GM06990 (cell line): ENCODE results near the gene PHOSPHO1.

Source experiments
- DNase-seq: peaks from one replicate; pipeline ENCODE4 v3.0.0-alpha.2; 2011; ENCODE audit not compliant: insufficient read length; ENCODE audit errors: extremely low read depth
- H3K27me3 ChIP-seq: replicated peaks from 2 replicates; pipeline ENCODE4 v1.6.0; 2011; ENCODE audit warnings: low read length; ENCODE audit not compliant: control insufficient read depth, insufficient read depth
- H3K36me3 ChIP-seq: 2 replicates; pipeline ENCODE4 v1.5.1; 2011; ENCODE audit warnings: low read length; ENCODE audit not compliant: control insufficient read depth, insufficient read depth
- H3K4me3 ChIP-seq: replicated peaks from 2 replicates; pipeline ENCODE4 v1.5.1; 2011; ENCODE audit warnings: low read depth, mild to moderate bottlenecking, control low read depth, low read length
- TF ChIP-seq, protein P1 (sequence below): IDR thresholded peaks from 2 replicates; pipeline ENCODE4 v1.5.1; 2011; ENCODE audit warnings: low read length, control low read depth, mild to moderate bottlenecking, inconsistent platforms; ENCODE audit not compliant: insufficient read depth, poor library complexity, severe bottlenecking

The PHOSPHO1 gene

DNA sequence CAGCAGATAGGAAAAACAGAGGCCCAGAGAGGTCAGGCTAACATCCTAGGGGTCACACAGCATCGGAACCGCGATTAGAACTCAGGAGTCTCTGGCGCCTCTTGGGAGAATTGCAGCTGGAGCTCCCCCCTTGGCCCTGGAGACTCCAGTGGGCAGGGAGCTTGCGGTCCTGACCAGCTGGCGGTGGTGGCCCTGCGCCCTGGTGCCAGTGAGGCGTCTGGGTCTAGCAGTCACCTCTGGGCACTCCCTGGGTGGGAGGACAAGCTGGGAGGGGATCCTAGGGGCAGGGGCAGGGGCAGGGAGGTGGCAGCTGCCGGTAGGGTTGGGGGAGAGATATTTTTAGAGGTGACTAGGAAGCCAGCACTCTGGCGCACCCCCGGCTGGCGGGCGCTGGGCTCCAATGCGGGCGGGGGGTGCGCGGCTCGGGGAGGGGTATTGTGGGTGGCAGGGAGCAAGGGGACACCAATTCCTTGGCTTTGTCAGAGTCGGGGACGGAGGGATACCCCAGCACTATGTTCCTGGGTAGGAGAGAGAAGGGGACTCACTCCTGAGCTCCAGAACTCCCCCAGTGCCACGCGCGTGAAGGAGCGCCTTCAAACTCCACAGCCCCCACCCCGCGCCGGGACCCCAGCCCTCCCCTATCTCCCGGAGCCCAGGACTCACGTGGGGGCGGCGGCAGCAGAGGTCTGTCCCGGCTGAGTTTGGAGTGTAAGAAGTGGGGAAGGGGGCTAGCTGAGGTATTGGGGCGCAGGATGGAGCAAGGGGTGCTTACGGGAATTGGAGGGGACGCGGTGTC lies 584 bp downstream of the PHOSPHO1 start:
- TF ChIP-seq, protein P1, sequence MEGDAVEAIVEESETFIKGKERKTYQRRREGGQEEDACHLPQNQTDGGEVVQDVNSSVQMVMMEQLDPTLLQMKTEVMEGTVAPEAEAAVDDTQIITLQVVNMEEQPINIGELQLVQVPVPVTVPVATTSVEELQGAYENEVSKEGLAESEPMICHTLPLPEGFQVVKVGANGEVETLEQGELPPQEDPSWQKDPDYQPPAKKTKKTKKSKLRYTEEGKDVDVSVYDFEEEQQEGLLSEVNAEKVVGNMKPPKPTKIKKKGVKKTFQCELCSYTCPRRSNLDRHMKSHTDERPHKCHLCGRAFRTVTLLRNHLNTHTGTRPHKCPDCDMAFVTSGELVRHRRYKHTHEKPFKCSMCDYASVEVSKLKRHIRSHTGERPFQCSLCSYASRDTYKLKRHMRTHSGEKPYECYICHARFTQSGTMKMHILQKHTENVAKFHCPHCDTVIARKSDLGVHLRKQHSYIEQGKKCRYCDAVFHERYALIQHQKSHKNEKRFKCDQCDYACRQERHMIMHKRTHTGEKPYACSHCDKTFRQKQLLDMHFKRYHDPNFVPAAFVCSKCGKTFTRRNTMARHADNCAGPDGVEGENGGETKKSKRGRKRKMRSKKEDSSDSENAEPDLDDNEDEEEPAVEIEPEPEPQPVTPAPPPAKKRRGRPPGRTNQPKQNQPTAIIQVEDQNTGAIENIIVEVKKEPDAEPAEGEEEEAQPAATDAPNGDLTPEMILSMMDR = no peak
- no peaks in the 10 kb centered on the region; the same call in 1 of the 2 replicates for H3K36me3 ChIP-seq
- peak overlapping the region; percentile 79 for H3K4me3 ChIP-seq
- no peaks in the 10 kb centered on the region; the same call in 1 of the 2 replicates for H3K27me3 ChIP-seq
- no peak for DNase-seq

DNA sequence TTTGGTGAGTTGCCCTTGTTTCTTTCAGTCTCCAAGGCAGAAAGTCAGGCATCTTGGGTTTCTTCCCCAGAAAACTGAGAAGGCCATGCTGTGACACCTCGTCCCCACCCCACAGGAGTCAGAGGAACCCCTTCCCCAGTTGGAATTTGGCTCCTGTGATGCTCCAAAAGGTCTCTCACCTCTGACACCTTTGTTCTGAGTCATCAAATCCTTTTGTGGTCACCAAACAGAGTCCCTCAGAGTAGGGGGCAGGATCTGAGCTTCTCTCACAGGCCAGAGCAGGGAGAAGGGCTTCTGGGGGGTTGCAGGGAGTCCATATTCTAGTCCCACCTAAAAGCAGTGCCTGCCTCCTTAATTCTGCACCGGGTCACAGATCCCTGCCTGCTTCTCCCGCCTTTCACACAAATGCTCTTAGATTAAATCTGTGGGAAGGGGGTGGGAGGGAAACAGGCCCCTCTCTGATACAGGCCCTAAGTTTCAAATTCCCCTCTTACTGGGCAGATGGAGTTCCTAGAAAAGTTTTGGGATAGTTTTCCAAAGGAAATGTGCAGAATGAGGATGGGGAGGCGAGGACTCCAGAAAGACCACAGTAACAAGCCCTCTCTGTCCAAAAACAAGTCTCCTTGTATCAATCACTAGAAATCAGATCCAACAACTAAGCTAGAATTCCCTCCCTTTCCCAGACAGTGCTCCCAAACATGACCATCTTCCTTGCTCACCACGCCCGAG lies 1.3 kb downstream of the PHOSPHO1 start:
- TF ChIP-seq, protein P1 = no peak
- no peaks in the 10 kb centered on the region; the same call in 1 of the 2 replicates for H3K27me3 ChIP-seq
- no peak for DNase-seq
- no peaks in the 10 kb centered on the region; the same call in 1 of the 2 replicates for H3K36me3 ChIP-seq
- H3K4me3 ChIP-seq = no peak overlapping the region

DNA sequence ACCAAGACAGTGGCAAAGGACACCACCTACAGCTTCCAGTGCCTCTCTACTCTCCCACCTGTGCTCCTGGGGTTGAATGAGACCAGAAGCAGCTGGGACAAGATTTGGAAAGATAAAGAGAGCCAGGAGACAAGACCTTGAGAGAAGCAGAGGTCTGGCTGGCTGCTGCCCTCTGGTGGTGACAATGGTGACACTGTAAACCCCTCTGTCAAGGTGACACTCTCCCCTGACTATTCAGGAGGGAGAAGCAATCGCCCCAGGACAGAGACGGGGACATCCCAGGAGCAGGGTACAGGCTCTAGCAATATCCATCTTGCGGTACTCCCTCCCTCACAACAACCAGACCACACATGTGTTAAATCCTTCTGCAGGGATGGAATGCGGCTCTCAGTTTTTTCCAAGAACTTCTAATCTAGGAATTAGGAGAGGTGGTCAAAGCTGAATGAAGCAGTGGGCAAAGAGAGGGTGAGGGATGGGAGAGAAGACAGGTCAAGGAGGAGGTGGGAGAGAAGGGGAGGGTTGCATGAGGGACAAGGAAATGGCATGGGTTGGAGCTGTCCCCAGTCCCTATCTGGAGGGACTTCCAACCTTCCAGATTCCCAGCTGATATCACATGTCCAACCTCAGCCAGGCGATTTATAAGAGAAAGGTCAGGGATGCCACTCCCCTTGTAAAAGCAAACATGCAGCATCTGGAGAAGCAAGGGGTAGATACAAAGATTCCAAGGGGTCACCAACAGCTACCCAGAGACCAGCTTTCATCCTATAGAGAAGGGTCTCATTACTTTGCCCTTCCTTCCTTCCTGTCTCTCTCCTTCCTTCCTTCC lies 2.9 kb downstream of the PHOSPHO1 start:
- Histone ChIP-seq H3K36me3 (peaks cover 7% of the 10 kb centered on the region), H3K4me3 (no peak overlapping the region), H3K27me3 (no peaks in the 10 kb centered on the region; the same call in 1 of the 2 replicates)
- DNase-seq = no peak
- TF ChIP-seq, protein P1 = peak; percentile 82

DNA sequence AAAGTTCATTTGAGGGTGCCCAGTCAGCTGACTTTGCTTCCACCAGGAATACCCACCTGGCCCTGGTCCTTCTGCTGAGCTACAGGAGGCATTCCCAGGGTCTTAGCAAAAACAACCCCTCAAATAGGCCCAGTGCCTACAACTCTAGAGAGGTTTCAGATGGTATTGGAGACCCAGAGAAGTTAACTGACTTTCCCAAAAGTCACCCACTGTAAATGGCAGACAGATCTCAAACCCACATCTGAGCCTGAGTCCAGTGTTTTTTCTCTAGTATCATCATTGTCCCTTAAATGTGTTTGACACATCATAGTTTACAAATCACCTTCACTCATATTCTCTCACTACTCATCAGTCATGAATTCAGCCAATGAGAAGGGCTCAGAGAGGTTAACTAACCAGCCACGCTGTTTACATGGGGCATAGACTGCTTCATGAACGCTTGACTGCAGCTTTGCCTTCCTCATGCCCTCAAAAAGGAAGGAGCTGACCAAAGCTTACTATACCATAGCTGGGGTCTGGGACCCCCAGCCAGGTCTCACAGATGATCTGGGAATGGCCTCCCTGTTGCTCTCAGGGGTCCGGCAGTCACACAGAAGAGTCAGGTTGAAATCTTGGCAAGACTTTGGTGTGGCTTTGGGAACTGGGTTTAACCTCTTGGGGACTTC lies 3.7 kb downstream of the PHOSPHO1 start:
- Histone ChIP-seq H3K36me3 (peaks cover 12% of the 10 kb centered on the region), H3K27me3 (no peaks in the 10 kb centered on the region; the same call in 1 of the 2 replicates), H3K4me3 (no peak overlapping the region)
- TF ChIP-seq, protein P1 = no peak
- DNase-seq = no peak

DNA sequence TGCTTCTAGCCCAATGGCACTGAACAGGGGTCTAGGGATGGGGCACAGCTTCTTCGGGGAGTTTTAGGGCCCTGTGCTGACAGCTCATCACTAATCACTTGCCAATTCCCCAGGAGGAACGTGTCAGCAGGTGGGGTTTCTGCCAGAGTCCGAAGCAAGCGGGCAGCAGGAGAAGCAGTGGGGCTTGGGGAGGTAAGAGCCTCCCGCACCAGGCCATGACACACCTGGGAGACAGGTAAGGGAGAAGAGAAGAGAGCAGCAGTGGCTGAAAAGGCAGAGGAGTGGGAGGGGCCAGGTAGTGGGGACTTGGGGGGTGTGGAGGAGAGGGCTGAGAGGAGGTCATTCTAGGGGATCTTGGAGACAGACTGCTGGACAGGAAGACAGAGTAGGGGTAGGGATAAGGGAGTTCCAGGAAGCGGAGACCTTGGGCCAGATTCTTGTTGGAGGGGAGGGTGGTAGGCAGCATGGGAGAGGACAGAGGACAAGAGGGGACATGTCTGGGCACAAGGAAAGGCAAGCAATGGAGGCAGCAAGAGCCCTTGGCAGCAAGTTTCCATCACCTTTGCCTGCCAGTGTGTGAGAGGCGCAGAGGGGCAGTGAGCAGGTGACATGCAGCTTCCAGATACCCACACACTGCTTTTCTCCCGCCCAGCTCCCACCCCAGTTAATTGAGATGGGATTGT lies 4.9 kb downstream of the PHOSPHO1 start:
- H3K27me3 ChIP-seq = no peaks in the 10 kb centered on the region; the same call in 1 of the 2 replicates
- no peak for DNase-seq

More for the DNA sequence above, 4.9 kb downstream of the PHOSPHO1 start:
- no peak overlapping the region for H3K4me3 ChIP-seq
- peaks cover 15% of the 10 kb centered on the region for H3K36me3 ChIP-seq
- TF ChIP-seq, protein P1 = no peak
